HEK293 (cell line): ENCODE results near the gene GPBAR1.
"Not testable (repeated sequence)": the region's sequence is repeated elsewhere in the genome, so short reads cannot be mapped to it uniquely, and the experiment has no call there.

Experiments
- CTCF ChIA-PET: fragments of 350-600 bp; formaldehyde crosslinking; extraction: SDS; loops from one replicate; lab custom pipeline; 2021; ENCODE audit warnings: antibody characterized with exemption; lab: Yijun Ruan, JAX
- POLR2A ChIA-PET: fragments of 300-600 bp; formaldehyde crosslinking; extraction: SDS; loops from one replicate; lab custom pipeline; 2020; ENCODE audit warnings: antibody characterized with exemption, inconsistent platforms; lab: Yijun Ruan, JAX
- H3K27ac ChIP-seq: fragments of 200-500 bp; sonication (Bioruptor generic); 2 replicates; pipeline ENCODE4 v1.5.1; 2014; ENCODE audit warnings: low read depth, low read length, control low read depth, inconsistent platforms; ENCODE audit errors: extremely low read depth
- H3K36me3 ChIP-seq, 2 experiments: fragments of 200-500 bp in 1 of 2; sonication (Bioruptor generic) in 1 of 2; 1 replicate in 1 of 2; 2 replicates in 1 of 2; pipeline ENCODE4 v1.5.1; 2014 to 2017; ENCODE audit warnings: inconsistent platforms in 2 of 2, low read length in 2 of 2; ENCODE audit not compliant: control insufficient read depth in 2 of 2, insufficient read depth in 1 of 2
- H3K4me1 ChIP-seq: fragments of 200-500 bp; sonication (Bioruptor generic); 2 replicates; pipeline ENCODE4 v1.5.1; 2014; ENCODE audit warnings: mild to moderate bottlenecking, low read length, inconsistent platforms; ENCODE audit not compliant: control insufficient read depth, insufficient read depth
- H3K4me3 ChIP-seq: 2 replicates; pipeline ENCODE4 v1.5.1; 2011; ENCODE audit warnings: low read depth, mild to moderate bottlenecking, control low read depth, low read length, moderate library complexity
- H3K9me3 ChIP-seq: fragments of 200-500 bp; sonication (Bioruptor generic); 2 replicates; pipeline ENCODE4 v1.5.1; 2014; ENCODE audit warnings: low read depth, low read length, inconsistent platforms; ENCODE audit not compliant: control insufficient read depth, insufficient read depth
- MYNN ChIP-seq: fragments of 450-650 bp; formaldehyde crosslinking; IDR thresholded peaks from 2 replicates; pipeline ENCODE4 v1.5.1; 2016; ENCODE audit warnings: missing biosample characterization, missing genetic modification characterization, borderline replicate concordance
- MZF1 ChIP-seq: fragments of 450-650 bp; formaldehyde crosslinking; IDR thresholded peaks from 2 replicates; pipeline ENCODE4 v1.5.1; 2017; ENCODE audit warnings: missing biosample characterization, missing genetic modification characterization, borderline replicate concordance
- SCRT1 ChIP-seq: fragments of 450-650 bp; formaldehyde crosslinking; IDR thresholded peaks from 2 replicates; pipeline ENCODE4 v1.5.1; 2016; ENCODE audit warnings: missing biosample characterization, missing genetic modification characterization, borderline replicate concordance
- SCRT2 ChIP-seq: fragments of 450-650 bp; formaldehyde crosslinking; IDR thresholded peaks from 2 replicates; pipeline ENCODE4 v1.5.1; 2016; ENCODE audit warnings: missing biosample characterization, missing genetic modification characterization
- ZBTB8A ChIP-seq: fragments of 450-650 bp; formaldehyde crosslinking; IDR thresholded peaks from 2 replicates; pipeline ENCODE4 v1.5.1; 2016; ENCODE audit warnings: missing biosample characterization, missing genetic modification characterization
- ZFP41 ChIP-seq: fragments of 450-650 bp; formaldehyde crosslinking; IDR thresholded peaks from 2 replicates; pipeline ENCODE4 v1.5.1; 2016; ENCODE audit warnings: missing biosample characterization, missing genetic modification characterization, borderline replicate concordance
- ZNF248 ChIP-seq: fragments of 450-650 bp; formaldehyde crosslinking; IDR thresholded peaks from 2 replicates; pipeline ENCODE4 v1.5.1; 2017; ENCODE audit warnings: missing biosample characterization, missing genetic modification characterization
- ZNF473 ChIP-seq: fragments of 450-650 bp; formaldehyde crosslinking; IDR thresholded peaks from 2 replicates; pipeline ENCODE4 v1.5.1; 2017; ENCODE audit warnings: missing biosample characterization, missing genetic modification characterization
- ZNF514 ChIP-seq: fragments of 450-650 bp; formaldehyde crosslinking; IDR thresholded peaks from 2 replicates; pipeline ENCODE4 v1.5.1; 2016; ENCODE audit warnings: missing biosample characterization, missing genetic modification characterization
- ZNF610 ChIP-seq: fragments of 450-650 bp; formaldehyde crosslinking; IDR thresholded peaks from 2 replicates; pipeline ENCODE4 v1.5.1; 2016; ENCODE audit warnings: missing biosample characterization, missing genetic modification characterization, borderline replicate concordance
- ZNF747 ChIP-seq: fragments of 450-650 bp; formaldehyde crosslinking; IDR thresholded peaks from 2 replicates; pipeline ENCODE4 v1.5.1; 2016; ENCODE audit warnings: missing biosample characterization, missing genetic modification characterization
- TF ChIP-seq, protein P1 (sequence below): fragments of 450-650 bp; formaldehyde crosslinking; conservative IDR thresholded peaks from 2 replicates; pipeline ENCODE4 v1.5.1; 2016; ENCODE audit warnings: low read depth, missing biosample characterization, missing genetic modification characterization
- TF ChIP-seq, protein P2 (sequence below): IDR thresholded peaks from 2 replicates; pipeline ENCODE4 v1.6.1; 2011; ENCODE audit warnings: mild to moderate bottlenecking, low read depth, low read length, borderline replicate concordance

GPBAR1 gene

DNA sequence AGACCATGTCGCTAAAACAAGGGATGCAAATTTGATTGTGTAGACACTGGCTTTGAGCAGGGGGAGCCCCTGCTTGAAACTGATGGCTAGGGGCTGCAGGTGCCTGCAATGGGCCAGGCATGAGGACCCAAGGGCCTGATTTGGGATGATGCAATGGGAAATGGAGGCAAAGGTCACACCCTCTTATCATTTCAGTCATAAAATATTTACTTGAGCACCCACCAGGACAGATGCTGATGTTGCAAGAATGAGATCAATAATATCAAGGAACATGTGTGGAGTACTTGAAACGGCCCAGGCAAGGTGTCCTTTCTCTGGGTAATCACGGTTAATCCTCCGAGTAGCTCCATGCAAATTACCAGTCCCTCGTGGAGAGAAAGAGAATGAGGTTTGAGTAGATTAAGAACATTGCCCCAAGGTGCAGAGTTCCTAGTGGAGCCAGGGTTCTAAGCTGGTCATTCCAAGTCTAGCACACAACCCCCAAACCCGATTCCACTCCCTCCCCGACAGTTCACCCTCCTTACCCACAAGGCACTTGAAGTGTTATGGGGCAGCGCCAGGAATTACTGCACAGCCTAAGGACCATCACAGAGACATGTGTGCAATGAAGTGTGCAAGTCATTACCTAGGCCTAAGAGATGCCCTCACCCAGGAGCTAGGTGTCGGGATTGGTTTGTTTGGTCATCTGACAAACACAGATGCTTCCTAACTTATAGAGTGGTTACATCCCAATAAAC lies 45.5 kb downstream of the GPBAR1 start (continued):
- TF ChIP-seq ZNF248: no peak
- TF ChIP-seq, protein P1, sequence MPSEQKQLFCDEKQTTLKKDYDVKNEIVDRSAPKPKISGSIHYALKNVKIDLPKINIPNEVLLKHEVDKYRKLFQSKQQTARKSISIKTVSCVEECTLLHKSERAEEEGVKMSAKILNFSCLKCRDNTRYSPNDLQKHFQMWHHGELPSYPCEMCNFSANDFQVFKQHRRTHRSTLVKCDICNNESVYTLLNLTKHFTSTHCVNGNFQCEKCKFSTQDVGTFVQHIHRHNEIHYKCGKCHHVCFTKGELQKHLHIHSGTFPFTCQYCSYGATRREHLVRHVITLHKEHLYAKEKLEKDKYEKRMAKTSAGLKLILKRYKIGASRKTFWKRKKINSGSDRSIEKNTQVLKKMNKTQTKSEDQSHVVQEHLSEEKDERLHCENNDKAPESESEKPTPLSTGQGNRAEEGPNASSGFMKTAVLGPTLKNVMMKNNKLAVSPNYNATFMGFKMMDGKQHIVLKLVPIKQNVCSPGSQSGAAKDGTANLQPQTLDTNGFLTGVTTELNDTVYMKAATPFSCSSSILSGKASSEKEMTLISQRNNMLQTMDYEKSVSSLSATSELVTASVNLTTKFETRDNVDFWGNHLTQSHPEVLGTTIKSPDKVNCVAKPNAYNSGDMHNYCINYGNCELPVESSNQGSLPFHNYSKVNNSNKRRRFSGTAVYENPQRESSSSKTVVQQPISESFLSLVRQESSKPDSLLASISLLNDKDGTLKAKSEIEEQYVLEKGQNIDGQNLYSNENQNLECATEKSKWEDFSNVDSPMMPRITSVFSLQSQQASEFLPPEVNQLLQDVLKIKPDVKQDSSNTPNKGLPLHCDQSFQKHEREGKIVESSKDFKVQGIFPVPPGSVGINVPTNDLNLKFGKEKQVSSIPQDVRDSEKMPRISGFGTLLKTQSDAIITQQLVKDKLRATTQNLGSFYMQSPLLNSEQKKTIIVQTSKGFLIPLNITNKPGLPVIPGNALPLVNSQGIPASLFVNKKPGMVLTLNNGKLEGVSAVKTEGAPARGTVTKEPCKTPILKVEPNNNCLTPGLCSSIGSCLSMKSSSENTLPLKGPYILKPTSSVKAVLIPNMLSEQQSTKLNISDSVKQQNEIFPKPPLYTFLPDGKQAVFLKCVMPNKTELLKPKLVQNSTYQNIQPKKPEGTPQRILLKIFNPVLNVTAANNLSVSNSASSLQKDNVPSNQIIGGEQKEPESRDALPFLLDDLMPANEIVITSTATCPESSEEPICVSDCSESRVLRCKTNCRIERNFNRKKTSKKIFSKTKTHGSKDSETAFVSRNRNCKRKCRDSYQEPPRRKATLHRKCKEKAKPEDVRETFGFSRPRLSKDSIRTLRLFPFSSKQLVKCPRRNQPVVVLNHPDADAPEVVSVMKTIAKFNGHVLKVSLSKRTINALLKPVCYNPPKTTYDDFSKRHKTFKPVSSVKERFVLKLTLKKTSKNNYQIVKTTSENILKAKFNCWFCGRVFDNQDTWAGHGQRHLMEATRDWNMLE (tag by site-specific recombination): no peak
- no peak for TF ChIP-seq ZNF514 (tag by site-specific recombination)
- TF ChIP-seq MYNN (tag by site-specific recombination): no peak
- no peak for TF ChIP-seq ZBTB8A (tag by site-specific recombination)
- TF ChIP-seq, all 188 proteins: peak for 0

DNA sequence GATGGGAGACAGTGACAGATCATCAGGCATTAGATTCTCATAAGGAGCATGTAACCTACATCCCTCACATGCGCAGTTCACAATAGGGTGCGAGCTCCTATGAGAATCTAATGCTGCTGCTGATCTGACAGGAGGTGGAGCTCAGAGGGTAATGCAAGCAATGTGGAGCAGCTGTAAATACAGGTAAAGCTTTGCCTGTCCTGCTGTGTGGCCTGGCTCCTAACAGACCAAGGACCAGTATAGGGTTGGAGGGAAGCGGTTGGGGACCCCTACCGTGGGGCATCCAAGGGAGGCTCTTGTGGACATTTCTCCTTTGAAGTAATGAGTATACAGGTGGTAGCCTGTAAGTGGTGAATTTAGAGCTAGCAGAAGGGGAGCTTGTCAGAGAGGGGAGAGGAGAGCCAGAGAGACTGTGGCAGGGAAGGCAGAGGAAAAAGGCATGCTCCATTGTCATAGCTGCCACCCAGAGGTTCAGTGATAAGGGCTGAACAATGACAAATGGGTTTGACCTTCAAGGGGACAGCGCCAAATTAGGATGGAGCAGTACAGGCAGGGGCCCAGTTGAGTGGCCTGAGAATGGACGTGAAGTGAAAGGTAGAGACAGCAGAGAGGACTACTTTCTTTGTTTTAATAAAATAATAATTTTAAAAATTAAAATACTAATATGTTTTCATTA lies 46.7 kb downstream of the GPBAR1 start:
- ChIA-PET POLR2A (interaction anchor here (1.6 kb wide), 1 partner anchor 15 kb away, joined by 3 read pairs; no protein-coding TSS in a partner anchor), CTCF (interaction anchor here (0.6 to 1.4 kb wide), 7 partner anchors 10 to 118 kb away, joined by 3 to 4 read pairs (median 3); partner anchors contain the start of gene CATIP)
- no peaks in the 10 kb centered on the region for H3K4me1 ChIP-seq
- no peak overlapping the region for H3K4me3 ChIP-seq
- no peak overlapping the region for H3K27ac ChIP-seq
- no peaks in the 10 kb centered on the region for H3K9me3 ChIP-seq
- H3K36me3 ChIP-seq: no peaks in the 10 kb centered on the region
- TF ChIP-seq ZNF473 (tag by site-specific recombination) (no peak), ZNF610 (peak; percentile 98)
- TF ChIP-seq, protein P2, sequence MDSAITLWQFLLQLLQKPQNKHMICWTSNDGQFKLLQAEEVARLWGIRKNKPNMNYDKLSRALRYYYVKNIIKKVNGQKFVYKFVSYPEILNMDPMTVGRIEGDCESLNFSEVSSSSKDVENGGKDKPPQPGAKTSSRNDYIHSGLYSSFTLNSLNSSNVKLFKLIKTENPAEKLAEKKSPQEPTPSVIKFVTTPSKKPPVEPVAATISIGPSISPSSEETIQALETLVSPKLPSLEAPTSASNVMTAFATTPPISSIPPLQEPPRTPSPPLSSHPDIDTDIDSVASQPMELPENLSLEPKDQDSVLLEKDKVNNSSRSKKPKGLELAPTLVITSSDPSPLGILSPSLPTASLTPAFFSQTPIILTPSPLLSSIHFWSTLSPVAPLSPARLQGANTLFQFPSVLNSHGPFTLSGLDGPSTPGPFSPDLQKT: no peak

DNA sequence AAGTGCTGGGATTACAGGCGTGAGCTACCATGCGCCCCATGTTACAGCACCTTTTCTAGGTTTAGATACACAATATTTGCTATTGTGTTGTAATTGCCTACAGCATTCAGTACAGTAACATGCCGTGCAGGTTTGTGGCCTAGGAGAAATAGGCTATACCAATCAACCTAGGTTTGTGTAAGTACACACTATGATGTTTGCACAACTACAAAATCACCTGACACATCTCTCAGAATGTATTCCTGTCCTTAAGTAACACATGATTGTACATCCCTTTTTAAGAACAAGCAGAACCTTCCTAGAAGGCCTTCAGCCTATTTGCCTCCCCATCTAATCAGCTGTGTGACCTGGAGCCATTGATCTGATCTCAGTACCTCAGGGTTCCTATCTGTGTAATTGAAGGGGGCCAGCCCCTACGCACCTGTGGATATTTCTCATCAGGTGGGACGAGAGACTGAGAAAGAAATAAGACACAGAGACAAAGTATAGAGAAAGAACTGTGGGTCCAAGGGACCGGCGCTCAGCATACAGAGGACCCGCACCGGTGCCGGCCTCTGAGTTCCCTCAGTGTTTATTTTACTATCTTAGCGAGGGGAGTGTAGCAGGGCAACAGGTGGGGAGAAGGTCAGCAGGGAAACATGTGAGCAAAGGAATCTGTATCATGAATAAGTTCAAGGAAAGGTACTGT lies 50.2 kb downstream of the GPBAR1 start:
- H3K4me3 ChIP-seq: no peak overlapping the region
- no peak overlapping the region for H3K27ac ChIP-seq
- ChIA-PET CTCF (interaction anchor here (0.7 kb wide), 1 partner anchor 34 kb away, joined by 3 read pairs; no protein-coding TSS in a partner anchor), POLR2A (interaction anchor here (0.6 kb wide), 1 partner anchor 110 kb away, joined by 5 read pairs; no protein-coding TSS in a partner anchor)
- H3K4me1 ChIP-seq: no peaks in the 10 kb centered on the region
- TF ChIP-seq SCRT1 (tag by site-specific recombination) (0 out of 2 replicates have a peak, but pooled peaks have one; percentile 15), ZFP41 (no peak), SCRT2 (peak; percentile 73), ZNF747 (tag by site-specific recombination) (no peak), MZF1 (no peak)
- TF ChIP-seq, protein P2: no peak
- no peaks in the 10 kb centered on the region for H3K36me3 ChIP-seq
- H3K9me3 ChIP-seq: no peaks in the 10 kb centered on the region

DNA sequence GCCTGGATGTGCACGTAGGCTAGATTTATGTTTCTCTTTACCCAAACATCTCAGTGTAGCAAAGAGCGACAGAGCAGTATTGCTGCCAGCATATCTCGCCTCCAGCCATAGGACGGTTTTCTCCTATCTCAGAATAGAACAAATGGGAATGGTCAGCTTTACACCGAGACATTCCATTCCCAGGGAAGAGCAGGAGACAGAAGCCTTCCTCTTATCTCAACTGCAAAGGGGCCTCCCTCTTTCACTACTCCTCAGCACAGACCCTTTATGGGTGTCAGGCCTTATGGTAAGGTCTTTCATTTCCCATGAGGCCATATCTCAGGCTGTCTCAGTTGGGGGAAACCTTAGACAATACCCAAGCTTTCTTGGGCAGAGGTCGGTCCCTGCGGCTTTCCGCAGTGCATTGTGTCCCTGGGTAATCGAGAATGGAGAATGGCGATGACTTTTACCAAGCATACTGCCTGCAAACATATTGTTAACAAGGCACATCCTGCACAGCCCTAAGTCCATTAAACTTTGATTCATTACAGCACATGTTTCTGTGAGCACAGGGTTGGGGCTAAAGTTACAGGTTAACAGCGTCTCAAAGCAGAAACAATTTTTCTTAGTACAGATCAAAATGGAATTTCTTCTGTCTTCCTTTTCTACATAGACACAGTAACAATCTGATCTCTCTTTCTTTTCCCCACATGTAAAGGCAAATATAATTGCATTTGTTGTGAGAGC lies 50.9 kb downstream of the GPBAR1 start:
- CTCF ChIA-PET: interaction anchor here (0.7 kb wide), 2 partner anchors 10 to 35 kb away, joined by 3 to 5 read pairs; no protein-coding TSS in a partner anchor
- H3K4me3 ChIP-seq, H3K36me3 ChIP-seq, H3K4me1 ChIP-seq, H3K27ac ChIP-seq, POLR2A ChIA-PET, H3K9me3 ChIP-seq: not testable (repeated sequence)
